HG03280 (cell line): ENCODE results near the gene ADAM12.

Experiments
- ATAC-seq: cut with Tn5 transposase; IDR thresholded peaks from one replicate; pipeline ENCODE4 v1.9.1; 2021; ENCODE audit warnings: mild to moderate bottlenecking, moderate library complexity; ENCODE audit not compliant: unreplicated experiment

ADAM12 gene

DNA sequence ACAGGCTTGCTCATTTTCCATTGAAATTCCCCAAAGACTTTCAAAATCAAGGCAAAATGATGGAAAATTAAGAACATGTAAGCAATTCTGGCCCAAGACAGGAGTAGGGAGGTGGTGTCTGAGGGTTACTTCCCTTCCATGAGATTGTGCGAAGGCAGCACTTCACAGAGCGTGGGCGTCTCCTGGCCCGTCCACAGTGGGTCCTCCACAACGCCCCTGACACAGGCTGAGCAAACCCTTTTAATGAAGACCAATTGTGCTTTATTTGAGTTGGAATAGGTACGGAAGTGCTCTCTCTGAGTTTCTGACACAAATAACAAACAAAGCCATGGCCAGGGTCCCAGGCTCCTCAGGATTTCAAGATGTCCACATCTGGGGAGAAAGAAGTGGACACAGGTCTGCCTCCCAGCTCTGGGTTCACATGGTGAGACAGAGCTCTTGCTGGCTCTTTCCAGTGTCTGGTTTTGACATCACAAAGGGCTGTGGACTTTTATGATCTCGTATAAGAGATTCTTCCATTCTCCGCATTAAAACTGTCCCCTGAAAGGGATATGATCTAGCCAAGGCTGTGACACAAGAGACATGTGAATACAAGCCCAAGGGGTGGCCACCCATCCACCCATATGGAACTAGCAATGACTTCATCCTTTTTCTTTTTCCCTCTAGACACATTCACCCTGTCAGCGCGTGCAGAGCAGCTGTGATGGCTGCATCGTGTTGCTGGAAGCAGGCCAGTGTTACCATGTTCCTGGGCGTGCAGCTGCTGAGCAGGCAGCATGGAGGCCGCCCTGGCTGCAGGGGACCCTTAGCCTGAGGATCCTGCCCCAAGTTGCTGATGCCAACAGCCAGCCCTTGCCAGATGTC, 145.6 kb downstream of the ADAM12 start:
- ATAC-seq = no peak

- no peak for ATAC-seq
Observed at GRCh38 chr10:126240483-126240882, 147.8 kb downstream of the ADAM12 start.

GRCh38 chr10:126239844-126240243, 148.4 kb downstream of the ADAM12 start:
- ATAC-seq = no peak

- no peak for ATAC-seq
Observed at GRCh38 chr10:126235979-126236851, 152.1 kb downstream of the ADAM12 start.

DNA sequence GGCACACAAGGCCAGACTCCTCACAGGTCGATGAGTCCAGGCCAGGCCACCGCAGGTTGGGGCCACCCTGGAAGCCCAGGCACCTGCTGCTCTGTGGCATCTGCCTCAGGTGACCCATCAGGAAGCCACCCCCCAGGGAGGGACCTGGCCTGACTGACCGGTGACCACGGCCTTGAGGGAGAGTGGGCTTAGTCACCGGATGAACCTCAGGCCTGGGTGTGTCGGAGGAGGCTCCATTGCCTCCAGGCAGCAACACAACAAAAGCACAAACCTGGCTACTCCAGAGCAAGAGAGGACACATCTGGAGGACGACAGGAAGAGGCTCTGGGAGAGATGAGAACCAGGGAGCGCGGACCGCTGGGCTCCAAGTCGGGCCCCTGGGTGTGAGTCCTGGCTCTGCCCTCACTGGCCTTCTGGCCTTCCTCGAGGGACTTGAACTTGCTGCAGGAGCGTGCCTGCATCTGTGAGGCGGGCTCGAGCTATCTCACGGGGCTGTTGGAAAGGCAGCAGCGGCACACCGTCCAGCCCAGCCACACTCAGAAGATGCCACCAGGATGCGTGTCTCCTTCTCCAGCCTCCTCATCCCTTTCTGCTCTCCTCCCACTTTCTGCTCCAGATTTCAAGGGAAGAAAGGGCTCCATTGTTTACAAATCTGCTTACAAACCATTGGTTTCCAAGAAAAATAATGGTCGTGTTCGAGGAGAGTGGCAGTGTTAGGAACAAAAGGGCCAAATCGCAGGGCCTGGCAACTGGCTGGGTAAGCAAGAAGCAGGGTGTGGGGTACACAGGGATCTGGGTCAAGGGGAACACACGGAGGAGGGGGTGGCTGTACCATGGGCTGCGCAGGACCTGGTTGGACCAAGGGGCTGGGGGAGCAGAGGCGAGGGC, 152.9 kb downstream of the ADAM12 start:
- no peak for ATAC-seq

GRCh38 chr10:126234630-126235029, 153.6 kb downstream of the ADAM12 start:
- no peak for ATAC-seq

- ATAC-seq = no peak
Observed at GRCh38 chr10:126233182-126234148, 154.8 kb downstream of the ADAM12 start.

GRCh38 chr10:126230587-126230986, 157.7 kb downstream of the ADAM12 start:
- ATAC-seq = no peak

GRCh38 chr10:126229686-126230085, 158.6 kb downstream of the ADAM12 start:
- no peak for ATAC-seq

DNA sequence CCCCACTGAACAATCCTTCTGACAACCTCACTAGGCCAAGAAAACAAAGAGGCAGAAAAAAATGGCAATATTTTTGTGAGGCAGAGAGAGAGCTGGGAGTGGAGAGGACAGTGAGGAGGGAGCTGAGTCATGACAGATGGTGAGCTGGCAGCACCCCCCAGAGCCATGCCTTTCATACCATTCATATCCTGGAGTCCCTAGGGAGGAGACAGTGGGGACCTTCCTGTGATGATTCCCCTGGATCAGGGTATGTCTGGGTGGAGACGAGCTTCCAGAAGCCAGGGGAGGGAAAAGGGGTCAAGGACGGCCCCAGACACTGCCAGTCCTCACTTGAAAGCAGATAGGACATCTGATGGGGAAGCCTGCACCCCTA, 160.5 kb downstream of the ADAM12 start:
- no peak for ATAC-seq

DNA sequence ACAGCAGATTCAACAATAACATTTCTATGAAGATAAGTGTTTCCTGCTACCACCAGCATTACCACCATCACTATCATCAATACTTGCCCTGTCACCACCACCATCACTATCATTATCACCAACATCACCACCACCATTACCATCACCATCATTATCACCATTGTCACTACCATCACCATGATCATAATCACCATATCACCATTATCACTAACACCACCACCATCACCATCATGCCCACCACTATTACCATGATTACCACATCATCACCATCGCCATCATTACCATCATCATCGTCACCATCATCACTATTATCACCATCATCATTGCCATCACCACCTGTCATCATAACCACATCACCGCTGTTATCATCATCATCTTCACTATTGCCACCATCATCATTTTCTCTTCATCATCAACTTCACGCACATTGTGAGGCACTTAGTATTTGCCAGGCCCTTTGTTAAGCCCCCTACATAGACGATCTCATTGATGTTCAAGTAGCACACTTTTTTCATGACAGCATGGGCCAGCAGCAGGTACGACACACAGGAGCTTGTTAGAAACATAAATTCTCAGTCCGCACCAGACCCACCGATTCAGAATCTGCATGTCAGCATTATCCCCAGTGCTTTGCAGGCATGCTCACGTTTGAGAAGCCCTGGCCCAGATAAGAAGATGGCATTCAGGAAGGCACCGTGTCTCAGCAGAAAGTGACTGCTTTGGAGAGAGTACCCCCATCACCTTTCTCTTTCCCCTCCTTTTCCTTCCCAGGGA, 161.1 kb downstream of the ADAM12 start:
- no peak for ATAC-seq

DNA sequence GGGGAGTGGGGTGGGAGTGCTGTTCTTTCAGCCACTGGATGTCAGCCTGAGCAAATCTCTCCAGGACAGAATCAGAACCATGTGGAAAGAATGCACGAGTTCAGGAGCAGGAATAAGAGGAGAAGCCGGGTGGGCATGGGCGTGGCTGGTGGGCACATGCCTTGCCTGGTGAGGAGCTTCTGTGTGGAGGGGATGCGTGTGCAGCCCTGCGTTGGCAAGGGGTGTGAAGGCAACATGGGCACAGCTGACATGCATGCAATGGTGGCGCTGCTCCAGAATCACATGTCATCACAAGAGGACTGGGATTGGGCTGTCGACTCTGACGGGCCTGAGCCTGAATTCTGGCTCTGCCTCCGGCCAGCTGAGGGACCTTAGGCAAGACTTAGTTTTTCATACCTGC, 162.1 kb downstream of the ADAM12 start:
- ATAC-seq = no peak

DNA sequence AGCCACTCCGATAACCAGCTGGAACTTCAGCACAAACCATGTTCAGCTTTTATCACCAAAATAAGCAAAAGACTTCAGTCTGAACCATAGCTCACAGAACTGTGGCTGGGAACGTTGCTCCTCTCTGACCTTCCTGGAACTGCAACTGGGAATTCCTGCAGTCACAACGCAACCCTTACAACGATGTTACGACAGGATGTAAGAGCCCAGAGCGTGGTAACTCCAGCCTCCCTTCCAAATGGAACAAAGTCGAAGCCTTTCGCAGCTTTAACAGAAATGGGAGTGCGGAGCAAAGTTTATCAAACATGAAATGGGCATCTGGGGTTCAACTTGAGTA, 162.6 kb downstream of the ADAM12 start:
- no peak for ATAC-seq

DNA sequence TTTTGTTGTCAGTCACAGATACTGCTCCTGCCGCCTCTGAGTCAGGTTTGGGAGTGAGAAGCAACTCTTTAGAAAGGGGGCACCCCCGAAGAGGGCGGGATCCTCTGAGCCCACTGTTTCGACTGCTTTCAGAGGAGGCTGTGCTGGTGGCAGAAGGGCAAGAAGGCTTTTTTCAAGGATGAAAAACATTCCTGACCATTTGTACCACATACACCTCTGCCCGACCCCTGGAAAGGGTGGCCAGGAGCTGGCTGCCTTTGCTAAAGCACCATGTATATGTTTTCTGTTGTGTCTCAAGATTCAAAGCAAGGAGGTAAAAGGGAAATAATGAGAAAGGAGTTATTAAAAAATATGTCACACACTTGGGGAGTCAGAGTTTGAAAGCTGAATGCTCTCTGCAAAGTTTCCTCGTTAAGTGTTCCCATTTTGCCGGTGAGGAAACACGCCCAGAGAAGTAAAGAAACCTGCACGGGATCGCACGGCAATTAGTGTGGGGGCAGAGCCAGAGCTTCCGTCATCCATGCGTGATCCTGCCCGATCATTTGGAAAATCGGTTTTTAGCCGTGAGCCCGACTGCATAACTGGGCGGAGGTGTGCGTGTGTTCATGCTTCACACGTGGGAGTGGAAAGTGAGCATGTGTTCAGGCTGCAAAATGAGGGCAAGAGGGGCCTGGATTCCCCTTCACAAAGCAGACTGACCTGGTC, 163.2 kb downstream of the ADAM12 start:
- no peak for ATAC-seq

- ATAC-seq = no peak
Observed at GRCh38 chr10:126223512-126224067, 164.7 kb downstream of the ADAM12 start.

GRCh38 chr10:126222736-126223511, 165.4 kb downstream of the ADAM12 start:
- no peak for ATAC-seq

DNA sequence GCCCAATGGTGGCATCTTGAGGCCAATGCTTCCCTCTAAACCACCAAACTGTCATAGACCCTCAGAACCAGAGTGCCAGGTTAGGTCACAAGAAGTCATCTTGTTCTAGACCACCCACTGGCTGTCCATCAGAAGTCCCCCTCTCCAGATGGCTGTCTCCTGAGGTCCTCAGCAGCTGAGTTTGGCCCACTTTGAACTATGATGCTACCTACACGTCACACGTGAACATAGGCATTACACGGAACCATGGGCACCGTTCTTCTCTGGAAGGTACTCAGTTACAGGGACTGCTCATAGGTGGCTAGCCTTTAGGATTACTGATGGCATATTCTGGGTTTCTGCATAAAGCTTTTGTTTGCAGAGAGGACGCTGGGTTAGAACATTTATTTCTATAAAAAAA, 166.4 kb downstream of the ADAM12 start:
- no peak for ATAC-seq
